ENCODE results near the gene PRRX2. TPM values are rescaled to one million over a fixed set of nuclear protein-coding genes. Genes with fewer than 3 reads are reported as not detected.

The PRRX2 gene
- total and polyA plus RNA-seq, 2 experiments from 2014 or later, result 9.7 to 23.0 TPM

GRCh38 chr9:129637102-129637501, 28.3 kb upstream of the PRRX2 start:
- Histone ChIP-seq H3K4me3 (no peak overlapping the region), H3K9me2 (replicated peaks; ENCODE audit: insufficient read depth) (no peaks in the 10 kb centered on the region), H3K4me2 (no peak overlapping the region), H3K4me1 (ENCODE audit: insufficient read depth) (peaks cover 10% of the 10 kb centered on the region), H3K9me3 (ENCODE audit: low read depth) (no peaks in the 10 kb centered on the region), H3K27me3 (no peaks in the 10 kb centered on the region), H3K36me3 (replicated peaks; ENCODE audit: insufficient read depth, low read depth) (no peaks in the 10 kb centered on the region), H2AFZ (no peak overlapping the region), H3K79me2 (peaks cover 49% of the 10 kb centered on the region), H4K20me1 (ENCODE audit: insufficient read depth, poor library complexity, severe bottlenecking) (peaks cover 26% of the 10 kb centered on the region), H3K27ac (no peak overlapping the region)
- no peak for DNase-seq (ENCODE audit: low spot score)
- no peak for TF ChIP-seq EZH2phosphoT487 (IDR thresholded peaks at IDR 0.05; ENCODE audit: low read depth, severe bottlenecking, unreplicated experiment)
- TF ChIP-seq, protein P1, sequence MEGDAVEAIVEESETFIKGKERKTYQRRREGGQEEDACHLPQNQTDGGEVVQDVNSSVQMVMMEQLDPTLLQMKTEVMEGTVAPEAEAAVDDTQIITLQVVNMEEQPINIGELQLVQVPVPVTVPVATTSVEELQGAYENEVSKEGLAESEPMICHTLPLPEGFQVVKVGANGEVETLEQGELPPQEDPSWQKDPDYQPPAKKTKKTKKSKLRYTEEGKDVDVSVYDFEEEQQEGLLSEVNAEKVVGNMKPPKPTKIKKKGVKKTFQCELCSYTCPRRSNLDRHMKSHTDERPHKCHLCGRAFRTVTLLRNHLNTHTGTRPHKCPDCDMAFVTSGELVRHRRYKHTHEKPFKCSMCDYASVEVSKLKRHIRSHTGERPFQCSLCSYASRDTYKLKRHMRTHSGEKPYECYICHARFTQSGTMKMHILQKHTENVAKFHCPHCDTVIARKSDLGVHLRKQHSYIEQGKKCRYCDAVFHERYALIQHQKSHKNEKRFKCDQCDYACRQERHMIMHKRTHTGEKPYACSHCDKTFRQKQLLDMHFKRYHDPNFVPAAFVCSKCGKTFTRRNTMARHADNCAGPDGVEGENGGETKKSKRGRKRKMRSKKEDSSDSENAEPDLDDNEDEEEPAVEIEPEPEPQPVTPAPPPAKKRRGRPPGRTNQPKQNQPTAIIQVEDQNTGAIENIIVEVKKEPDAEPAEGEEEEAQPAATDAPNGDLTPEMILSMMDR (IDR thresholded peaks at IDR 0.05; ENCODE audit: poor library complexity), result no peak
- 92% methylated on average over 9 of the region's 9 CpGs for WGBS (ENCODE audit: low lambda C conversion rate, missing lambda C conversion rate)

- peaks cover 41% of the 10 kb centered on the region for H3K79me2 ChIP-seq
- peaks cover 19% of the 10 kb centered on the region for H4K20me1 ChIP-seq (ENCODE audit: insufficient read depth, poor library complexity, severe bottlenecking)
- no peak overlapping the region for H3K4me2 ChIP-seq
- H3K9me2 ChIP-seq (replicated peaks; ENCODE audit: insufficient read depth), result no peaks in the 10 kb centered on the region
- no peak overlapping the region for H2AFZ ChIP-seq
- H3K9me3 ChIP-seq (ENCODE audit: low read depth), result no peaks in the 10 kb centered on the region
- peaks cover 14% of the 10 kb centered on the region for H3K4me1 ChIP-seq (ENCODE audit: insufficient read depth)
- WGBS (ENCODE audit: low lambda C conversion rate, missing lambda C conversion rate), result 89% methylated on average over 29 of the region's 29 CpGs
- no peak overlapping the region for H3K27ac ChIP-seq
- no peak for DNase-seq (ENCODE audit: low spot score)
- no peak overlapping the region for H3K4me3 ChIP-seq
- H3K36me3 ChIP-seq (replicated peaks; ENCODE audit: insufficient read depth, low read depth), result no peaks in the 10 kb centered on the region
- TF ChIP-seq EZH2 (IDR thresholded peaks at IDR 0.05; ENCODE audit: borderline replicate concordance) (no peak), EZH2phosphoT487 (IDR thresholded peaks at IDR 0.05; ENCODE audit: low read depth, severe bottlenecking, unreplicated experiment) (no peak)
- TF ChIP-seq, protein P1 (IDR thresholded peaks at IDR 0.05; ENCODE audit: poor library complexity), result no peak
- no peaks in the 10 kb centered on the region for H3K27me3 ChIP-seq
Observed at GRCh38 chr9:129637673-129638439, 27.6 kb upstream of the PRRX2 start.

- H3K9me3 ChIP-seq (ENCODE audit: low read depth), result no peaks in the 10 kb centered on the region
- 95% methylated on average over 17 of the region's 17 CpGs for WGBS (ENCODE audit: low lambda C conversion rate, missing lambda C conversion rate)
- H4K20me1 ChIP-seq (ENCODE audit: insufficient read depth, poor library complexity, severe bottlenecking), result peaks cover 14% of the 10 kb centered on the region
- no peak overlapping the region for H3K4me3 ChIP-seq
- DNase-seq (ENCODE audit: low spot score), result no peak
- no peak overlapping the region for H3K27ac ChIP-seq
- H3K27me3 ChIP-seq, result no peaks in the 10 kb centered on the region
- no peaks in the 10 kb centered on the region for H3K36me3 ChIP-seq (replicated peaks; ENCODE audit: insufficient read depth, low read depth)
- TF ChIP-seq EZH2 (IDR thresholded peaks at IDR 0.05; ENCODE audit: borderline replicate concordance) (no peak), EZH2phosphoT487 (IDR thresholded peaks at IDR 0.05; ENCODE audit: low read depth, severe bottlenecking, unreplicated experiment) (no peak)
- TF ChIP-seq, protein P1 (IDR thresholded peaks at IDR 0.05; ENCODE audit: poor library complexity), result no peak
- no peaks in the 10 kb centered on the region for H3K9me2 ChIP-seq (replicated peaks; ENCODE audit: insufficient read depth)
- peaks cover 14% of the 10 kb centered on the region for H3K4me1 ChIP-seq (ENCODE audit: insufficient read depth)
- H3K79me2 ChIP-seq, result peaks cover 28% of the 10 kb centered on the region
- no peak overlapping the region for H3K4me2 ChIP-seq
- no peak overlapping the region for H2AFZ ChIP-seq
Observed at GRCh38 chr9:129639034-129639630, 26.3 kb upstream of the PRRX2 start.
